Stomach smooth muscle (tissue), 2 donors: ENCODE results near the gene ETV7.
A peak's percentile ranks its signal among the peaks of the same experiment; 100 is the strongest.
"Not testable (repeated sequence)": the region's sequence is repeated elsewhere in the genome, so short reads cannot be mapped to it uniquely, and the experiment has no call there.

ENCODE experiments used
- H3K27ac ChIP-seq: one replicate; pipeline ENCODE4 v1.7.0; 2013; ENCODE audit warnings: mild to moderate bottlenecking, low read length, inconsistent platforms
- H3K27me3 ChIP-seq, 2 donors: one replicate each; pipeline ENCODE4 v1.7.0; 2013; ENCODE audit warnings: low read length in 2 of 2; ENCODE audit not compliant: insufficient read depth in 2 of 2, control insufficient read depth in 1 of 2
- H3K36me3 ChIP-seq, 2 donors: one replicate each; pipeline ENCODE4 v1.7.0; 2013; ENCODE audit warnings: low read length in 2 of 2; ENCODE audit not compliant: control insufficient read depth in 2 of 2, insufficient read depth in 2 of 2
- H3K4me1 ChIP-seq: one replicate; pipeline ENCODE4 v1.7.0; 2013; ENCODE audit warnings: low read length; ENCODE audit not compliant: control insufficient read depth, insufficient read depth
- H3K4me3 ChIP-seq, 2 donors: one replicate each; pipeline ENCODE4 v1.7.0; 2013; ENCODE audit warnings: low read length in 2 of 2
- H3K9ac ChIP-seq, 2 donors: one replicate each; pipeline ENCODE4 v1.7.0; 2013; ENCODE audit warnings: low read length in 2 of 2, mild to moderate bottlenecking in 1 of 2
- H3K9me3 ChIP-seq, 2 donors: one replicate each; pipeline ENCODE4 v1.7.0; 2013; ENCODE audit warnings: low read length in 2 of 2; ENCODE audit not compliant: control insufficient read depth in 2 of 2
- donor health status: healthy.
- donor health status: Pancreatic carcinoma.

The ETV7 gene

DNA sequence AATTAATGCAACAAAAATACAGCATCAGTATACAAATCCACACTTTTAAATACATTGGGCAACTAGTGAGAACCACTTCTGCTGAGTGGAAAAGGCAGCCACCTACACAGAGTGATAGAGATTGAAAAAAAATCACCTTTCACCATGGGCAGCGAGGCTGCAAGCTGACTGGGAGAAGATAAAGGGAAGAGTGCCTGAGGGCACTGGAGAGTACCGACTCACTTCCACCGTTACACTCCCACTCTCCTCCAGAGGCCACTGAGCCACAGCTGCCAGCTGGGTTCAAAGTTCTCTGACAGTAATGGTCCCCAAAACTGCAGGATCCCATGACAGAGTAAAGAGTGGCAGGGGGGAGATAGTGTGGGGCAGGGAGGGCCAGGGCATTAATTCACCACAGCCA, 31.1 kb upstream of the ETV7 start:
- Histone ChIP-seq H3K36me3 (no peaks in the 10 kb centered on the region), H3K27ac (no peak overlapping the region), H3K9ac (no peak overlapping the region), H3K4me3 (no peak overlapping the region), H3K27me3 (no peaks in the 10 kb centered on the region), H3K4me1 (peaks cover 9% of the 10 kb centered on the region), H3K9me3 (no peaks in the 10 kb centered on the region)

DNA sequence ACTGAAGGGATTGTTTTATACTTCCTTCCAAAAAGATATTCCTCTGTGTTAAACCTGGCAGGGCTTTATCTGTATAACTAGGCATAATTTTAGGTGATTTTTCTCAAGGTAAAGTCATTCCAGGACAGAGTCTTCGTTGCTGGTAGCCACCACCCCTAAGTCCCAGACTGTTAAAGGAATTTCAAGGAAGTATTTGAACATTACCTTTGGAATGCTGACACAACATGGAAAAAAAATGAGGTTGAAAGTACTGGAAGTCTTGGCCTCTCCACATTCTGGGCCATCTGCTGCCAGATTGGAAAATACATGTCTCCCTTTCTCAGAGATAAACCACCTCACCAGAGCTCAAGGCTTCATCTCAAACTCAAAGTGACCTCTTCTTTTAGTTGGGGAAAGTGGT, 27.0 kb upstream of the ETV7 start:
- H3K27me3 ChIP-seq, result no peaks in the 10 kb centered on the region
- no peak overlapping the region for H3K27ac ChIP-seq
- H3K36me3 ChIP-seq, result no peaks in the 10 kb centered on the region
- H3K4me3 ChIP-seq, result no peak overlapping the region
- no peaks in the 10 kb centered on the region for H3K4me1 ChIP-seq
- no peak overlapping the region for H3K9ac ChIP-seq
- H3K9me3 ChIP-seq, result no peaks in the 10 kb centered on the region

DNA sequence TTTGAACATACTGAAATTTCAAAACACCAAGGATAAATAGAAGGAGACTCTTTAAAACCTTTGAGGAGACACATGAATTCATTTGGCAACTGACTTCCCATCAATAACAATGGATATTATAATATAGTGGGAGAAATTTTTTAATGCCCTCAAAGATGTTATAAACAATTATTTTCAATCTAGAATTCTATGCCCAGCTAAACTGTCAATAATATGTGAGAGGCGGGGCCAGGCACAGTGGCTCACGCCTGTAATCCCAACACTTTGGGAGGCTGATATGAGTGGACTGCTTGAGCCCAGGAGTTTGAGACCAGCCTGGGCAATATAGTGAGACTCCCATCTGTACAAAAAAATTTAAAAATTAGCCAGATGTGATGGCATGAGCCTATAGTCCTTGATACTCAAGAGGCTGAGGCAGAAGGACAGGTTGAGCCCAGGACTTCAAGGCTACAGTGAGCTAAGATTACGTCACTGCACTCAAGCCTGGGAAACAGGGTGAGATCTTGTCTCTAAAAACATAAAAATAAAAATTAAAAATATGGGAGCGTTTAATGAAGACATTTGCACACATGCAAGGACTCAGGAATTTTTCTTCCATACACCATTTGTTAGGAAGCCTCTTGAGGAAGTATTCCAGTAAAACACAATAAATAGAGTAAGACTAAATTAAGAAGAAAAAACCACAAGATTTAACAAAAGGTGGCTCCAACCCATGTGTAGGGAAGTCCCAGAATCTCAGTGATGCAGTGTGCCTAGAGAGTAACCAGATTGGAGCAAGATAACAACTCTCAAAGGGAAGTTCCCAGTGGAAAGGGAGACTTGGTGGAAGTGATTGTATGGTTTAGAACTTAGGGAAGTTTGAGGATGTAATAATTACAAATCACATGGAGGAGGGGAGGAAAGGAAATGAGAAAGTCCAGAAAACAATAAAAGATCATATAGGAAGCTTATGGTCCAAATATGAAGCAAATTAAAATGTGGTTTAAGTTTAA, 26.3 kb upstream of the ETV7 start:
- H3K36me3 ChIP-seq, result no peaks in the 10 kb centered on the region
- no peaks in the 10 kb centered on the region for H3K27me3 ChIP-seq
- H3K4me1 ChIP-seq, result no peaks in the 10 kb centered on the region
- no peaks in the 10 kb centered on the region for H3K9me3 ChIP-seq
- H3K27ac ChIP-seq, result no peak overlapping the region
- H3K4me3 ChIP-seq, result no peak overlapping the region
- no peak overlapping the region for H3K9ac ChIP-seq

DNA sequence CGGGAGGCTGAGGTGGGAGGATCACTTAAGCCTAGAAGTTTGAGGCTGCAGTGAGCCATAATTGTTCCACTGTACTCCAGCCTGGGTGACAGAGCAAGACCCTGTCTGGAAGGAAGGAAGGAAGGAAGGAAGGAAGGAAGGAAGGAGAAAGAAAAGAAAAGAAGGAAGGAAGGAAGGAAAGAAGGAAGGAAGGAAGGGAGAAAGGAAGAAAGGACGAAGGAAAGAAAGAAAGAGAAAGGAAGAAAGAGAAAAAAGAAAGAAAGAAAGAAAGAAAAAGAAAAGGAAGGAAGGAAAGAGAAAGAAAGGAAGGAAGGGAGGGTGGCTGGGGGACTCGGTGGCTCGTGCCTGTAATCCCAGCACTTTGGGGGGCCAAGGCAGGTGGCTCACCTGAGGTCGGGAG, 22.2 kb upstream of the ETV7 start:
- not testable (repeated sequence) for H3K27me3 ChIP-seq, H3K4me1 ChIP-seq, H3K9ac ChIP-seq, H3K27ac ChIP-seq, H3K4me3 ChIP-seq, H3K36me3 ChIP-seq, H3K9me3 ChIP-seq

DNA sequence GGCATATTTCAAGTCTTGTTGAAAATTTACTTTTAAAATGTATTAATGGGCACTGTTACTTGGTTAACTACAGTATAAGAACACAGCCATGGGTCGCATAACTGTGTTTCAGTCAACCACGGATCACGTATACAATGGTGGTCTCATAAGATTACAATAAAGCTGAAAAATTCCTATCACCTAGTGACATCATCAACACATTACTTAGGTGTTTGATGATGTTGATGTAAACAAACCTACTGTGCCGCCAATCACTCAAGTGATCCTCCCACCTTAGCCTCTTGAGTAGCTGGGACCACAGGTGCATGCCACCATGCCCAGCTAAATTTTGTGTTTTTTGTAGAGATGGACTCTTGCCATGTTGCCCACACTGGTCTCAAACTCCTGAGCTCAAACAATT, 16.7 kb upstream of the ETV7 start:
- Histone ChIP-seq H3K36me3 (no peaks in the 10 kb centered on the region), H3K27me3 (no peaks in the 10 kb centered on the region), H3K9ac (no peak overlapping the region), H3K27ac (no peak overlapping the region), H3K4me3 (no peak overlapping the region), H3K9me3 (no peaks in the 10 kb centered on the region), H3K4me1 (no peaks in the 10 kb centered on the region)

DNA sequence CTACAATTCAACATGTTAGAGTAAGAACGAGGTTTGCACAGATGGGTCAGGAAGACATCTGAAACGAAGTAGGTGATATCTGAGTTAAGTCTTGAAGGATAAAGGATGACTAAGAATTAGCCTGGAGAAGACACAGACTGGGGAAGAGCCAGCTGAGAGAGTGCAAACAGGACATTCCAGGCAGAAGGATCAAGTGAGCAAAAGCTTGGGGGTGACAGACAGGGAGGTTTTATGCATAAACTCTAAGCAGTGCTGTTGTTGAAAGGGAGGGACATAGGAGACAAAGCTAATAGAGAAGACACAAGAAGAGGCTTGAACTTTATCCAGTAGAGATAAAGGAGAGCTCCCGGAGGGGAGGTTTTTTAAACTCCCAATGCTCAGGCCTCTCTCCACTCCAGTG, 15.0 kb upstream of the ETV7 start:
- H3K4me3 ChIP-seq, result no peak overlapping the region
- H3K36me3 ChIP-seq, result no peaks in the 10 kb centered on the region
- no peaks in the 10 kb centered on the region for H3K4me1 ChIP-seq
- no peaks in the 10 kb centered on the region for H3K9me3 ChIP-seq
- no peaks in the 10 kb centered on the region for H3K27me3 ChIP-seq
- H3K9ac ChIP-seq, result no peak overlapping the region
- H3K27ac ChIP-seq, result no peak overlapping the region

DNA sequence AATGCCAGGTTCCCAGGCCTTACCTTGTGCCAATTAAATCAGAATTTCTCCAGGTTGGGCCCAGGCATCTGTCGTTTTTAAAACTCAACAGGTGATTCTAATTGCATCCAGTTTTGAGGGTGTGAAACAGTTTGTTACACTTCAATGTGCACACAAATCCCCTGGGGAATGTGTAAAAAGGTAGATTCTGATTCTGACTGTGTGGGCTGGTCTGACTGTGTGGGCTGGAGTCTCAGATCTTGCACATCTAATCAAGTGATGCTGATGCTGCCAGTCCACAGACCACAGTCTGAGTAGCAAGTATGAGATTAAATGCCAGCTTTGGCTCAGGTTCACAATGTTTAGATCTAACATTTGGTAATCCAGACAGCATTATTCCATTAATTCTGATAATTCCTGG, 12.5 kb upstream of the ETV7 start:
- no peaks in the 10 kb centered on the region for H3K4me1 ChIP-seq
- no peaks in the 10 kb centered on the region for H3K9me3 ChIP-seq
- no peak overlapping the region for H3K27ac ChIP-seq
- H3K36me3 ChIP-seq, result no peaks in the 10 kb centered on the region
- H3K4me3 ChIP-seq, result no peak overlapping the region
- H3K9ac ChIP-seq, result no peak overlapping the region
- H3K27me3 ChIP-seq, result no peaks in the 10 kb centered on the region

DNA sequence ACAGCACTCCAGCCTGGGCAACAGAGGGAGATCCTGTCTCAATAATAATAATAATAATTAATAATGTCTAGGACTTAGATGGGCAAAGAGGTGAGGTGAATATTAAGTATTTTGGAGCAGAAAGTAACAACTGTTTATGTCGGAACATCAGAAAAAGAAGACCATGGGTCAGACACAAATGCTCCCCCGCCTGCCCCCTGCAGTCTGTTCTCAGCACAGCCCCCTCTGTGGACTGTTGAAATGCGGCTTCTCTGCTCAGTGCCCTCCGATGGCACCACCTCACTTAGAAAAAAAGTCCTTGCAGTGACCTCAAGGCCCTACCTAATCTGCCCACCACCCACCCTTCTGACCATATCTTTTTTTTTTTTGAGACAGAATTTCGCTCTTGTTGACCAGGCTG, 5.2 kb upstream of the ETV7 start:
- H3K36me3 ChIP-seq, result no peaks in the 10 kb centered on the region
- no peaks in the 10 kb centered on the region for H3K27me3 ChIP-seq
- no peak overlapping the region for H3K27ac ChIP-seq
- H3K4me1 ChIP-seq, result peaks cover 6% of the 10 kb centered on the region
- H3K9ac ChIP-seq, result no peak overlapping the region
- no peaks in the 10 kb centered on the region for H3K9me3 ChIP-seq
- H3K4me3 ChIP-seq, result no peak overlapping the region

DNA sequence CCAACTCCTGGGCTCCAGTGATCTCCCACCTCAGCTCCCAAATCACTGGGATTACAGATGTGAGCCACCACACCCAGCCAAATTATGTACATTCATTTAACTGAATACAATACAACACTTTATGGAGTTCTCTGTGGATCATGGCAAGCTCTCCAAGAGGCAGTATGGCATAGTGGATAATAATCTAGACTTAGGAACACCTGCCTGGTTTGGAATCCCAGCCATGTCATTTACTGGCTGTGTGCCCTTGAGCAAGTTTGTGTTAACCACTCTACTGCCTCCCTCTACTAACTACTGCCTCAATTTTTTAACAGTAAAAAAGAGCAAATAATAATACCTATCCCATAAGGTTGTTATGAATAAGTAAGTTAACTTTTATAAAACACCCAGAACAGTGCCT, 1.9 kb upstream of the ETV7 start:
- Histone ChIP-seq H3K4me3 (no peak overlapping the region), H3K27ac (no peak overlapping the region), H3K9ac (no peak overlapping the region), H3K9me3 (no peaks in the 10 kb centered on the region), H3K36me3 (no peaks in the 10 kb centered on the region), H3K27me3 (no peaks in the 10 kb centered on the region), H3K4me1 (peaks cover 21% of the 10 kb centered on the region)

DNA sequence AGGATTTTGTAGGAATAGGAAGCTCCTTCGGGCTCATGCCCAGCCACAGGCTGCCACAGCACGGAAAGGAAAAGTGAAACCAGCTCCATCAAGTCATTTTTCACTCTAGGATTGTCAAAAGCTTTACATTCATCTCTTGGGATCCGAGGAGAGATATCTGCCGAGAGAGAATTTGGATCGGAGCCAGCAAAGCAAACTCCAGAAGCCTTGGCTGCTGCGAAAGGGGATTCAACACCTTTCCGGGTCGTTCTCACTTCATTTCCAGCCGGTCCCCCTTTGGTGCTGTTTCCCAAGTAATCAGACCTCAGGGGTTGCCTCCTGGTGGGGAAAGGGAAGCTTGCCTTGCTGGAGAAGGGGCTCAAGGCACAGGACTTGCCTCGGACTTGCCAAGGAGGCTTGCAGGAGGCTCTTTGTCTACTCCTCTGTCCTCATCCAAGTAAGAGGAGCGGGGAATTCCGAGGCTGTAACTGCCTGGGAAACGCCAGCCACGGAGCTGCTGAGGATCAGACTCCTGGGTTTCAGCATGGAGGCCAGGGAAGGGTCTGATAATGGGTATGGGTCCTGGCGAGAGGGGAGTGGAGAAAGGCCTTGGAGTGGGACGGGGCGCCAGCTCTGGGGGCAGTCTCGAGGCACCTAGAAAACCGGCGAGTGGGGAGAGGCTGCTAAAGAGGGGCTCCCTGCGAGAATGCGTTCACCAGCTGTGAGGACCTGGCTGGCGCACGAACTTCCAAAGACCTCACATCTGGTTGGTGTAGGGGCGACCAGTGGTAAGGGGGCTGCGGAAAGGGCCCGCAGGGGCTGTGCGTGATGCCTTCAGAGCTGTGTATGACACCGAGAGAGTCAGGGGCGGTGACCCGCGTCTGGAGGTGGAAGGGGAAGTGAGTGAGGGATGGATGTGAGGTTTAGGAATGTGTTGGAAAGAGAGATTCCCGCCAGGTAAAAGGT, 702 bp downstream of the ETV7 start:
- H3K9me3 ChIP-seq, result no peaks in the 10 kb centered on the region
- peak overlapping the region; percentile 46 for H3K27ac ChIP-seq
- peak overlapping the region; percentile 64 to 84 for H3K9ac ChIP-seq
- no peaks in the 10 kb centered on the region for H3K36me3 ChIP-seq
- no peaks in the 10 kb centered on the region for H3K27me3 ChIP-seq
- peak overlapping the region; percentile 90 for H3K4me3 ChIP-seq
- H3K4me1 ChIP-seq, result peaks cover 21% of the 10 kb centered on the region
